IPS DF 6.9 (cell line): ENCODE measurements around the gene TFB1M.

ENCODE experiments used
- DNase-seq: peaks from one replicate; pipeline ENCODE4 v3.0.0-alpha.2; 2013; ENCODE audit warnings: low read depth, low spot score
- H3K27ac ChIP-seq: one replicate; pipeline ENCODE4 v1.5.1; 2013; ENCODE audit warnings: low read length, control low read depth
- H3K27me3 ChIP-seq: 2 replicates; pipeline ENCODE4 v1.6.1; 2013; ENCODE audit warnings: mild to moderate bottlenecking, low read length; ENCODE audit not compliant: control insufficient read depth, insufficient read depth
- H3K36me3 ChIP-seq: 2 replicates; pipeline ENCODE4 v1.6.1; 2013; ENCODE audit warnings: low read length; ENCODE audit not compliant: control insufficient read depth, insufficient read depth
- H3K4me1 ChIP-seq: 2 replicates; pipeline ENCODE4 v1.6.1; 2013; ENCODE audit warnings: low read length; ENCODE audit not compliant: control insufficient read depth, insufficient read depth
- H3K4me3 ChIP-seq: 2 replicates; pipeline ENCODE4 v1.5.1; 2013; ENCODE audit warnings: mild to moderate bottlenecking, low read length
- H3K9me3 ChIP-seq: 2 replicates; pipeline ENCODE4 v1.6.1; 2013; ENCODE audit warnings: low read length, inconsistent platforms; ENCODE audit not compliant: control insufficient read depth, insufficient read depth
- WGBS: extraction: QIAGEN DNeasy Blood & Tissue Kit; methylation state at CpG from one replicate; pipeline ENCODE4 v1.1.7; 2013; ENCODE audit warnings: mixed read lengths, missing lambda C conversion rate; ENCODE audit not compliant: insufficient read length, insufficient coverage; 5-methylcytosine and 5-hydroxymethylcytosine counted together

TFB1M gene

GRCh38 chr6:155256122-155256795 lies 58.0 kb downstream of the TFB1M start:
- H3K27me3 ChIP-seq = no peaks in the 10 kb centered on the region
- WGBS = no CpG with 5 or more reads among the region's 13 CpGs
- H3K4me1 ChIP-seq = peaks cover 2% of the 10 kb centered on the region
- no peak overlapping the region for H3K27ac ChIP-seq
- no peaks in the 10 kb centered on the region for H3K9me3 ChIP-seq
- H3K36me3 ChIP-seq = peaks cover 11% of the 10 kb centered on the region
- H3K4me3 ChIP-seq = no peak overlapping the region
- DNase-seq = no peak

- DNase-seq = no peak
- H3K4me3 ChIP-seq = no peak overlapping the region
- H3K36me3 ChIP-seq = peaks cover 16% of the 10 kb centered on the region
- WGBS = no CpG with 5 or more reads among the region's 10 CpGs
- no peak overlapping the region for H3K27ac ChIP-seq
- peaks cover 2% of the 10 kb centered on the region for H3K4me1 ChIP-seq
- H3K9me3 ChIP-seq = no peaks in the 10 kb centered on the region
- no peaks in the 10 kb centered on the region for H3K27me3 ChIP-seq
Measured at GRCh38 chr6:155254139-155254538, 60.1 kb downstream of the TFB1M start.

GRCh38 chr6:155253337-155253736 lies 60.9 kb downstream of the TFB1M start:
- peak; percentile 37 for DNase-seq
- WGBS = no CpG with 5 or more reads among the region's 1 CpG
- H3K9me3 ChIP-seq = no peaks in the 10 kb centered on the region
- H3K27ac ChIP-seq = no peak overlapping the region
- H3K36me3 ChIP-seq = peaks cover 12% of the 10 kb centered on the region
- peaks cover 2% of the 10 kb centered on the region for H3K4me1 ChIP-seq
- H3K4me3 ChIP-seq = no peak overlapping the region
- no peaks in the 10 kb centered on the region for H3K27me3 ChIP-seq

GRCh38 chr6:155252581-155252980 lies 61.7 kb downstream of the TFB1M start:
- no peak overlapping the region for H3K4me3 ChIP-seq
- no peak for DNase-seq
- no peaks in the 10 kb centered on the region for H3K9me3 ChIP-seq
- H3K27ac ChIP-seq = no peak overlapping the region
- no CpG with 5 or more reads among the region's 8 CpGs for WGBS
- peaks cover 3% of the 10 kb centered on the region for H3K4me1 ChIP-seq
- peaks cover 12% of the 10 kb centered on the region for H3K36me3 ChIP-seq
- H3K27me3 ChIP-seq = no peaks in the 10 kb centered on the region

GRCh38 chr6:155250701-155251381 lies 63.4 kb downstream of the TFB1M start:
- no peak overlapping the region for H3K4me3 ChIP-seq
- H3K4me1 ChIP-seq = peaks cover 3% of the 10 kb centered on the region
- peaks cover 10% of the 10 kb centered on the region; the same call in 1 of the 2 replicates for H3K36me3 ChIP-seq
- no peak for DNase-seq
- H3K9me3 ChIP-seq = no peaks in the 10 kb centered on the region
- no peaks in the 10 kb centered on the region for H3K27me3 ChIP-seq
- H3K27ac ChIP-seq = no peak overlapping the region
- WGBS = no CpG with 5 or more reads among the region's 10 CpGs

GRCh38 chr6:155248008-155249001 lies 66.0 kb downstream of the TFB1M start:
- Histone ChIP-seq H3K4me3 (no peak overlapping the region), H3K9me3 (no peaks in the 10 kb centered on the region), H3K36me3 (peaks cover 10% of the 10 kb centered on the region; the same call in 1 of the 2 replicates), H3K27me3 (no peaks in the 10 kb centered on the region), H3K27ac (no peak overlapping the region), H3K4me1 (0 out of 2 replicates have a peak, but pooled peaks cover 2% of the 10 kb centered on the region)
- no CpG with 5 or more reads among the region's 30 CpGs for WGBS
- DNase-seq = no peak

GRCh38 chr6:155247618-155248007 lies 66.7 kb downstream of the TFB1M start:
- DNase-seq = no peak
- Histone ChIP-seq H3K36me3 (peaks cover 10% of the 10 kb centered on the region; the same call in 1 of the 2 replicates), H3K27me3 (no peaks in the 10 kb centered on the region), H3K27ac (no peak overlapping the region), H3K4me3 (no peak overlapping the region), H3K4me1 (0 out of 2 replicates have a peak, but pooled peaks cover 2% of the 10 kb centered on the region), H3K9me3 (no peaks in the 10 kb centered on the region)
- no CpG with 5 or more reads among the region's 5 CpGs for WGBS

- H3K9me3 ChIP-seq = no peaks in the 10 kb centered on the region
Measured at GRCh38 chr6:155246825-155247224, 67.5 kb downstream of the TFB1M start.

GRCh38 chr6:155245831-155246230 lies 68.5 kb downstream of the TFB1M start:
- WGBS = no CpG with 5 or more reads among the region's 3 CpGs
- Histone ChIP-seq H3K9me3 (no peaks in the 10 kb centered on the region), H3K36me3 (peaks cover 8% of the 10 kb centered on the region; the same call in 1 of the 2 replicates), H3K27me3 (no peaks in the 10 kb centered on the region), H3K4me3 (no peak overlapping the region), H3K27ac (no peak overlapping the region), H3K4me1 (0 out of 2 replicates have a peak, but pooled peaks cover 2% of the 10 kb centered on the region)
- no peak for DNase-seq

More at GRCh38 chr6:155246825-155247224, 67.5 kb downstream of the TFB1M start:
- H3K4me1 ChIP-seq = 0 out of 2 replicates have a peak, but pooled peaks cover 2% of the 10 kb centered on the region
- no CpG with 5 or more reads among the region's 2 CpGs for WGBS
- no peak for DNase-seq
- H3K27ac ChIP-seq = no peak overlapping the region
- peaks cover 10% of the 10 kb centered on the region; the same call in 1 of the 2 replicates for H3K36me3 ChIP-seq
- H3K27me3 ChIP-seq = no peaks in the 10 kb centered on the region
- no peak overlapping the region for H3K4me3 ChIP-seq

GRCh38 chr6:155245193-155245592 lies 69.1 kb downstream of the TFB1M start:
- H3K4me1 ChIP-seq = 0 out of 2 replicates have a peak, but pooled peaks cover 2% of the 10 kb centered on the region
- no CpG with 5 or more reads among the region's 7 CpGs for WGBS
- no peaks in the 10 kb centered on the region for H3K27me3 ChIP-seq
- H3K9me3 ChIP-seq = no peaks in the 10 kb centered on the region
- no peak for DNase-seq
- H3K27ac ChIP-seq = no peak overlapping the region
- H3K4me3 ChIP-seq = no peak overlapping the region
- 0 out of 2 replicates have a peak, but pooled peaks cover 4% of the 10 kb centered on the region for H3K36me3 ChIP-seq
